HEK293 (cell line): ENCODE results near the gene CCDC175.

Experiments used
- CTCF ChIA-PET: fragments of 350-600 bp; formaldehyde crosslinking; extraction: SDS; loops from one replicate; lab custom pipeline; 2021; ENCODE audit warnings: antibody characterized with exemption; lab: Yijun Ruan, JAX
- POLR2A ChIA-PET: fragments of 300-600 bp; formaldehyde crosslinking; extraction: SDS; loops from one replicate; lab custom pipeline; 2020; ENCODE audit warnings: antibody characterized with exemption, inconsistent platforms; lab: Yijun Ruan, JAX
- H3K27ac ChIP-seq: fragments of 200-500 bp; sonication (Bioruptor generic); 2 replicates; pipeline ENCODE4 v1.5.1; 2014; ENCODE audit warnings: low read depth, low read length, control low read depth, inconsistent platforms; ENCODE audit errors: extremely low read depth
- H3K36me3 ChIP-seq, 2 experiments: fragments of 200-500 bp in 1 of 2; sonication (Bioruptor generic) in 1 of 2; 1 replicate in 1 of 2; 2 replicates in 1 of 2; pipeline ENCODE4 v1.5.1; 2014 to 2017; ENCODE audit warnings: inconsistent platforms in 2 of 2, low read length in 2 of 2; ENCODE audit not compliant: control insufficient read depth in 2 of 2, insufficient read depth in 1 of 2
- H3K4me1 ChIP-seq: fragments of 200-500 bp; sonication (Bioruptor generic); 2 replicates; pipeline ENCODE4 v1.5.1; 2014; ENCODE audit warnings: mild to moderate bottlenecking, low read length, inconsistent platforms; ENCODE audit not compliant: control insufficient read depth, insufficient read depth
- H3K4me3 ChIP-seq: 2 replicates; pipeline ENCODE4 v1.5.1; 2011; ENCODE audit warnings: low read depth, mild to moderate bottlenecking, control low read depth, low read length, moderate library complexity
- H3K9me3 ChIP-seq: fragments of 200-500 bp; sonication (Bioruptor generic); 2 replicates; pipeline ENCODE4 v1.5.1; 2014; ENCODE audit warnings: low read depth, low read length, inconsistent platforms; ENCODE audit not compliant: control insufficient read depth, insufficient read depth
- GFI1B ChIP-seq: fragments of 450-650 bp; formaldehyde crosslinking; IDR thresholded peaks from 2 replicates; pipeline ENCODE4 v1.5.1; 2016; ENCODE audit warnings: missing biosample characterization, missing genetic modification characterization
- HOXC10 ChIP-seq: sonication (generic); formaldehyde crosslinking; IDR thresholded peaks from 2 replicates; pipeline ENCODE4 v1.8.1; 2023; ENCODE audit warnings: mild to moderate bottlenecking, missing genetic modification reagents
- SCRT1 ChIP-seq: fragments of 450-650 bp; formaldehyde crosslinking; IDR thresholded peaks from 2 replicates; pipeline ENCODE4 v1.5.1; 2016; ENCODE audit warnings: missing biosample characterization, missing genetic modification characterization, borderline replicate concordance
- SCRT2 ChIP-seq: fragments of 450-650 bp; formaldehyde crosslinking; IDR thresholded peaks from 2 replicates; pipeline ENCODE4 v1.5.1; 2016; ENCODE audit warnings: missing biosample characterization, missing genetic modification characterization
- ZBTB1 ChIP-seq: fragments of 450-650 bp; formaldehyde crosslinking; IDR thresholded peaks from 2 replicates; pipeline ENCODE4 v1.5.1; 2016; ENCODE audit warnings: missing biosample characterization, missing genetic modification characterization
- ZNF140 ChIP-seq: fragments of 450-650 bp; formaldehyde crosslinking; IDR thresholded peaks from 2 replicates; pipeline ENCODE4 v1.5.1; 2016; ENCODE audit warnings: missing biosample characterization, missing genetic modification characterization
- ZNF155 ChIP-seq: fragments of 450-650 bp; formaldehyde crosslinking; IDR thresholded peaks from 2 replicates; pipeline ENCODE4 v1.5.1; 2016; ENCODE audit warnings: missing biosample characterization, missing genetic modification characterization
- ZNF19 ChIP-seq: fragments of 450-650 bp; formaldehyde crosslinking; IDR thresholded peaks from 2 replicates; pipeline ENCODE4; 2016; ENCODE audit warnings: missing biosample characterization, missing genetic modification characterization, low read depth
- ZNF274 ChIP-seq, 2 experiments: fragments of 200-500 bp in 1 of 2; fragments of 450-650 bp in 1 of 2; sonication (Bioruptor generic) in 1 of 2; formaldehyde crosslinking in 1 of 2; IDR thresholded peaks; 2 replicates each; pipeline versions ENCODE4 v1.5.1 to v1.6.1; 2014 to 2016; ENCODE audit warnings: borderline replicate concordance in 1 of 2, inconsistent platforms in 1 of 2, low read length in 1 of 2, missing biosample characterization in 1 of 2, missing genetic modification characterization in 1 of 2
- ZNF335 ChIP-seq: fragments of 450-650 bp; formaldehyde crosslinking; conservative IDR thresholded peaks from 2 replicates; pipeline ENCODE4 v1.5.1; 2016; ENCODE audit warnings: missing biosample characterization, missing genetic modification characterization
- ZNF350 ChIP-seq: fragments of 450-650 bp; formaldehyde crosslinking; IDR thresholded peaks from 2 replicates; pipeline ENCODE4 v1.5.0; 2017; ENCODE audit warnings: missing biosample characterization, mild to moderate bottlenecking, missing genetic modification characterization
- ZNF366 ChIP-seq: fragments of 450-650 bp; formaldehyde crosslinking; conservative IDR thresholded peaks from 2 replicates; pipeline ENCODE4 v1.5.1; 2016; ENCODE audit warnings: missing biosample characterization, missing genetic modification characterization
- ZNF473 ChIP-seq: fragments of 450-650 bp; formaldehyde crosslinking; IDR thresholded peaks from 2 replicates; pipeline ENCODE4 v1.5.1; 2017; ENCODE audit warnings: missing biosample characterization, missing genetic modification characterization
- ZNF514 ChIP-seq: fragments of 450-650 bp; formaldehyde crosslinking; IDR thresholded peaks from 2 replicates; pipeline ENCODE4 v1.5.1; 2016; ENCODE audit warnings: missing biosample characterization, missing genetic modification characterization
- ZNF626 ChIP-seq: fragments of 450-650 bp; sonication (Bioruptor Pico); formaldehyde crosslinking; IDR thresholded peaks from 2 replicates; pipeline ENCODE4 v1.5.1; 2018; ENCODE audit warnings: missing biosample characterization, missing genetic modification characterization, inconsistent platforms
- ZNF654 ChIP-seq: fragments of 450-650 bp; formaldehyde crosslinking; IDR thresholded peaks from 2 replicates; pipeline ENCODE4 v1.5.1; 2016; ENCODE audit warnings: low read depth, missing biosample characterization, missing genetic modification characterization
- ZNF76 ChIP-seq: fragments of 450-650 bp; formaldehyde crosslinking; IDR thresholded peaks from 2 replicates; pipeline ENCODE4; 2016; ENCODE audit warnings: low read depth, missing biosample characterization, missing genetic modification characterization, borderline replicate concordance
- ZSCAN30 ChIP-seq: fragments of 450-650 bp; IDR thresholded peaks from 2 replicates; pipeline ENCODE4 v1.5.1; 2018; ENCODE audit warnings: missing biosample characterization, mild to moderate bottlenecking, missing genetic modification characterization, moderate library complexity
- TF ChIP-seq, protein P1 (sequence below): fragments of 450-650 bp; formaldehyde crosslinking; IDR thresholded peaks from 2 replicates; pipeline ENCODE4 v1.5.1; 2016; ENCODE audit warnings: missing biosample characterization, missing genetic modification characterization
- TF ChIP-seq, protein P2 (sequence below): fragments of 450-650 bp; formaldehyde crosslinking; IDR thresholded peaks from 2 replicates; pipeline ENCODE4 v1.5.1; 2016; ENCODE audit warnings: missing biosample characterization, missing genetic modification characterization
- TF ChIP-seq, protein P3 (sequence below): fragments of 450-650 bp; formaldehyde crosslinking; IDR thresholded peaks from 2 replicates; pipeline ENCODE4 v1.5.1; 2016; ENCODE audit warnings: missing biosample characterization, missing genetic modification characterization

CCDC175 gene

DNA sequence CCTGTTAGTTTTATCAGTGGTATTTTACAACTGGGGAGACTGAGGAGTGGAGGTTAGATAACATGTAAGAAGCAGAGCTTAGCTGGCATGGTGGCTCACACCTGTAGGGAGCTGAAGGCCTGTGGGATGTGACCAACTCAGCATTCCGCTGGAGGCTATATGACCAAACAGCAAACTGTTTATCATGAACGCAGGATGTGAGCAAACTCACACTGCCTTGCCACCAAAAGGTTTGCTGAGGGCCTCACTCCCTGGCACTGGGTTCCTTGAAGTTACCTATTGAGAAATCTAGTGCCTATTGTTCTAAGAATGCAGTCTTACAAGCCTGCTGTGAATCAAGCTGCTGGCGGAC lies 68.9 kb downstream of the CCDC175 start:
- H3K36me3 ChIP-seq: peaks cover 0 to 13% of the 10 kb centered on the region in 2 experiments; a peak in 2 of 3 replicates
- ChIA-PET POLR2A (interaction anchor here (0.7 to 1.3 kb wide), 4 partner anchors 24 to 412 kb away, joined by 3 to 7 read pairs (median 6); partner anchors contain the start of genes CCDC175 and LRRC9), CTCF (interaction anchor here (0.6 to 6.9 kb wide), 31 partner anchors 10 to 1077 kb away, joined by 3 to 208 read pairs (median 4); partner anchors contain the start of genes CCDC175 and LRRC9)
- H3K27ac ChIP-seq: no peak overlapping the region
- no peaks in the 10 kb centered on the region for H3K9me3 ChIP-seq
- no peak overlapping the region for H3K4me3 ChIP-seq
- no peaks in the 10 kb centered on the region; the same call in 1 of the 2 replicates for H3K4me1 ChIP-seq
- TF ChIP-seq, protein P1, sequence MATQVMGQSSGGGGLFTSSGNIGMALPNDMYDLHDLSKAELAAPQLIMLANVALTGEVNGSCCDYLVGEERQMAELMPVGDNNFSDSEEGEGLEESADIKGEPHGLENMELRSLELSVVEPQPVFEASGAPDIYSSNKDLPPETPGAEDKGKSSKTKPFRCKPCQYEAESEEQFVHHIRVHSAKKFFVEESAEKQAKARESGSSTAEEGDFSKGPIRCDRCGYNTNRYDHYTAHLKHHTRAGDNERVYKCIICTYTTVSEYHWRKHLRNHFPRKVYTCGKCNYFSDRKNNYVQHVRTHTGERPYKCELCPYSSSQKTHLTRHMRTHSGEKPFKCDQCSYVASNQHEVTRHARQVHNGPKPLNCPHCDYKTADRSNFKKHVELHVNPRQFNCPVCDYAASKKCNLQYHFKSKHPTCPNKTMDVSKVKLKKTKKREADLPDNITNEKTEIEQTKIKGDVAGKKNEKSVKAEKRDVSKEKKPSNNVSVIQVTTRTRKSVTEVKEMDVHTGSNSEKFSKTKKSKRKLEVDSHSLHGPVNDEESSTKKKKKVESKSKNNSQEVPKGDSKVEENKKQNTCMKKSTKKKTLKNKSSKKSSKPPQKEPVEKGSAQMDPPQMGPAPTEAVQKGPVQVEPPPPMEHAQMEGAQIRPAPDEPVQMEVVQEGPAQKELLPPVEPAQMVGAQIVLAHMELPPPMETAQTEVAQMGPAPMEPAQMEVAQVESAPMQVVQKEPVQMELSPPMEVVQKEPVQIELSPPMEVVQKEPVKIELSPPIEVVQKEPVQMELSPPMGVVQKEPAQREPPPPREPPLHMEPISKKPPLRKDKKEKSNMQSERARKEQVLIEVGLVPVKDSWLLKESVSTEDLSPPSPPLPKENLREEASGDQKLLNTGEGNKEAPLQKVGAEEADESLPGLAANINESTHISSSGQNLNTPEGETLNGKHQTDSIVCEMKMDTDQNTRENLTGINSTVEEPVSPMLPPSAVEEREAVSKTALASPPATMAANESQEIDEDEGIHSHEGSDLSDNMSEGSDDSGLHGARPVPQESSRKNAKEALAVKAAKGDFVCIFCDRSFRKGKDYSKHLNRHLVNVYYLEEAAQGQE (tag by site-specific recombination): no peak
- TF ChIP-seq ZNF335 (no peak), ZNF473 (no peak), ZNF514 (tag by site-specific recombination) (no peak), ZNF366 (tag by site-specific recombination) (no peak), HOXC10 (no peak), ZNF140 (tag by site-specific recombination) (no peak)
- TF ChIP-seq, protein P2, sequence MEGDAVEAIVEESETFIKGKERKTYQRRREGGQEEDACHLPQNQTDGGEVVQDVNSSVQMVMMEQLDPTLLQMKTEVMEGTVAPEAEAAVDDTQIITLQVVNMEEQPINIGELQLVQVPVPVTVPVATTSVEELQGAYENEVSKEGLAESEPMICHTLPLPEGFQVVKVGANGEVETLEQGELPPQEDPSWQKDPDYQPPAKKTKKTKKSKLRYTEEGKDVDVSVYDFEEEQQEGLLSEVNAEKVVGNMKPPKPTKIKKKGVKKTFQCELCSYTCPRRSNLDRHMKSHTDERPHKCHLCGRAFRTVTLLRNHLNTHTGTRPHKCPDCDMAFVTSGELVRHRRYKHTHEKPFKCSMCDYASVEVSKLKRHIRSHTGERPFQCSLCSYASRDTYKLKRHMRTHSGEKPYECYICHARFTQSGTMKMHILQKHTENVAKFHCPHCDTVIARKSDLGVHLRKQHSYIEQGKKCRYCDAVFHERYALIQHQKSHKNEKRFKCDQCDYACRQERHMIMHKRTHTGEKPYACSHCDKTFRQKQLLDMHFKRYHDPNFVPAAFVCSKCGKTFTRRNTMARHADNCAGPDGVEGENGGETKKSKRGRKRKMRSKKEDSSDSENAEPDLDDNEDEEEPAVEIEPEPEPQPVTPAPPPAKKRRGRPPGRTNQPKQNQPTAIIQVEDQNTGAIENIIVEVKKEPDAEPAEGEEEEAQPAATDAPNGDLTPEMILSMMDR (tag by site-specific recombination): no peak

DNA sequence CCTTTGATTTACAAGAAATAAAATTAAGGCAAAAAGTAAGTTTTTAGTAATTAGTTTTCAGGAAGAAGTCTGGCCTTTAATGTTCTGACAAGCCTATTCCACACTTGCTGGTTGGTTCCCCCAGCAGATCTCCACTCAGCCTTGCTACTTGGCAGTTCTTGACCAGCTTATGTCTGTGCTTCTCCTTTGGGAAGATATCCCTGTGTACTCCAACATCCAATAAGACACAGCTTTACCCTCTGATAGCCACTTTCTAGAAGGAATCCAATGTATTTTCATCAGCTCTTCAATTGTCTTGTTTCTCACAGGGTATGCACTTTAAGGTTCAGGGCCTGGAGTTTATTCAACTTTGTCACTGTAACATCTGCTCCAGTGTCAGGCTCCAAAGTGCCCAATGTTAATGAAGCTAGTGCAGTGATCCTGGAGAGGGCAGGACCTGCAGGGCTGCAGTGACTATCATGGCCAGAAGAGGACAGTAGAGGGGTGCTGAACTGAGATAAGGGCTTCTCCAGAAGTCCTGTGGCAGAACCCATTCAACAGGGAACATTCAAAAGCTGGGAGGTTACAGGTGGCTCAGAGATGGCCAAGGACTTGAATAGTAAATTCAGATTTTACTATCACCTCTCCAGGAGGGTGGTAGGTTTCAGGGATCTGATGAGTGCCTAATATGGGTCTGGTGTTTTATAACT lies 69.4 kb downstream of the CCDC175 start:
- ChIA-PET CTCF (interaction anchor here (0.6 to 6.9 kb wide), 40 partner anchors 10 to 1077 kb away, joined by 3 to 208 read pairs (median 4); partner anchors contain the start of genes CCDC175, JKAMP, L3HYPDH and LRRC9), POLR2A (interaction anchor here (1.0 to 1.3 kb wide), 3 partner anchors 24 to 391 kb away, joined by 3 to 7 read pairs (median 4); partner anchors contain the start of gene CCDC175)
- Histone ChIP-seq H3K4me3 (no peak overlapping the region), H3K4me1 (no peaks in the 10 kb centered on the region; the same call in 1 of the 2 replicates), H3K27ac (no peak overlapping the region), H3K9me3 (no peaks in the 10 kb centered on the region), H3K36me3 (peaks cover 0 to 13% of the 10 kb centered on the region in 2 experiments; a peak in 2 of 3 replicates)
- TF ChIP-seq ZSCAN30: no peak
- TF ChIP-seq ZNF350 (tag by site-specific recombination): no peak
- TF ChIP-seq GFI1B: no peak
- no peak for TF ChIP-seq ZBTB1
- no peak for TF ChIP-seq ZNF155
- TF ChIP-seq ZNF626 (tag by site-specific recombination): no peak
- TF ChIP-seq, protein P2 (tag by site-specific recombination): 0 out of 2 replicates have a peak, but pooled peaks have one; percentile 50
- no peak for TF ChIP-seq ZNF76
- TF ChIP-seq, protein P3, sequence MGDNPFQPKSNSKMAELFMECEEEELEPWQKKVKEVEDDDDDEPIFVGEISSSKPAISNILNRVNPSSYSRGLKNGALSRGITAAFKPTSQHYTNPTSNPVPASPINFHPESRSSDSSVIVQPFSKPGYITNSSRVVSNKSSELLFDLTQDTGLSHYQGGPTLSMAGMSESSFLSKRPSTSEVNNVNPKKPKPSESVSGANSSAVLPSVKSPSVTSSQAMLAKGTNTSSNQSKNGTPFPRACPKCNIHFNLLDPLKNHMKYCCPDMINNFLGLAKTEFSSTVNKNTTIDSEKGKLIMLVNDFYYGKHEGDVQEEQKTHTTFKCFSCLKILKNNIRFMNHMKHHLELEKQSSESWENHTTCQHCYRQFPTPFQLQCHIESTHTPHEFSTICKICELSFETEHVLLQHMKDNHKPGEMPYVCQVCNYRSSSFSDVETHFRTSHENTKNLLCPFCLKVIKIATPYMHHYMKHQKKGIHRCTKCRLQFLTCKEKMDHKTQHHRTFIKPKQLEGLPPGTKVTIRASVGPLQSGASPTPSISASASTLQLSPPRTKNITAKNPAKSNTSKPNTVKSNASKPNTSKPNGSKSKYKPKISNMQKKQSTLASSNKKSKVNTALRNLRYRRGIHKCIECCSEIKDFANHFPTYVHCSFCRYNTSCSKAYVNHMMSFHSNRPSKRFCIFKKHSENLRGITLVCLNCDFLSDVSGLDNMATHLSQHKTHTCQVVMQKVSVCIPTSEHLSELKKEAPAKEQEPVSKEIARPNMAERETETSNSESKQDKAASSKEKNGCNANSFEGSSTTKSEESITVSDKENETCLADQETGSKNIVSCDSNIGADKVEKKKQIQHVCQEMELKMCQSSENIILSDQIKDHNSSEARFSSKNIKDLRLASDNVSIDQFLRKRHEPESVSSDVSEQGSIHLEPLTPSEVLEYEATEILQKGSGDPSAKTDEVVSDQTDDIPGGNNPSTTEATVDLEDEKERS (tag by site-specific recombination): no peak
- peak; percentile 80 for TF ChIP-seq SCRT1 (tag by site-specific recombination)
- peak; percentile 61 for TF ChIP-seq ZNF654
- no peak for TF ChIP-seq ZNF19 (tag by site-specific recombination)
- TF ChIP-seq ZNF274 (IDR thresholded peaks at IDR 0.05; ENCODE audit: low read length): no peak
- no peak for TF ChIP-seq ZNF274 (tag by site-specific recombination; IDR thresholded peaks at IDR 0.05; ENCODE audit: borderline replicate concordance)
- peak; percentile 93 for TF ChIP-seq SCRT2 (tag by site-specific recombination)
